GM21717 (cell line): ENCODE data around the gene TNFRSF8.
"Not testable (repeated sequence)": the region's sequence is repeated elsewhere in the genome, so short reads cannot be mapped to it uniquely, and the experiment has no call there.

Experiments used
- ATAC-seq: cut with Tn5 transposase; IDR thresholded peaks from one replicate; pipeline ENCODE4 v1.9.1; 2021; ENCODE audit warnings: mild to moderate bottlenecking, moderate library complexity; ENCODE audit not compliant: unreplicated experiment

Gene TNFRSF8

DNA sequence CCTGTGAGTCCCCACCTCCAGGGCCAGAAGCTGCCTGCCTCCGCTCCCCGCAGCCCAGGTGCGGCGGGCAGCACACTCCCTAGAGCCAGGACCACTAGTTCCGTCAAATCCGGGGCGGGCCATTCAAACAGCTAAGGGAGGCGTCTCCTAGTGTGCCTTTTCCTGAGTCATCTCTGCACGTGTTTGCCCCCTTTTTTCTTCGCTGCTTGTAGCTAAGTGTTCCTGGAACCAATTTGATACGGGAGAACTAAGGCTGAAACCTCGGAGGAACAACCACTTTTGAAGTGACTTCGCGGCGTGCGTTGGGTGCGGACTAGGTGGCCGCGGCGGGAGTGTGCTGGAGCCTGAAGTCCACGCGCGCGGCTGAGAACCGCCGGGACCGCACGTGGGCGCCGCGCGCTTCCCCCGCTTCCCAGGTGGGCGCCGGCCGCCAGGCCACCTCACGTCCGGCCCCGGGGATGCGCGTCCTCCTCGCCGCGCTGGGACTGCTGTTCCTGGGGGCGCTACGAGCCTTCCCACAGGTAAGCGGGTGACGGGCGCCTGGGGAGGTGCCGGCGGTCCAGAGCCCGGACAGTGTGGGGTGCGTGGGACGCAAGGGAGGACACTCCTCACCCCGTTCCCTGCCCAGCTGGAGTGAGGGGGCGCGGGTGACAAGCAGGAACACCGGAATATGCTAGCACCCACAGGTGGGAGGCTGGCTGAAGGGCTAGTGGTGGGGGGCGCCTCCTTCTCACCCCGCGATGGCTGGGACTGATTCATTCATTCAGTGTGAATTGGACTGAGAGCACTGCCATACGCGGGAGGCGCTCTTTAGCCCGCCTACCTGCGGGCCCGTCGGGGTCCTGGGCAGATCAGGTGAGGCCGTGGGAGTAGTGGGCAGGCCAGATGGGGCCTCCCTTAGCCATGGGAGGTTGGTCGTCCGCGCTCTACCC lies at the start of gene TNFRSF8:
Gene TNFRSF8, plus strand, starts transcription at position 163 of the 932 bp plus-strand sequence. Its CDS starts 296 bp downstream, at position 459.
- ATAC-seq: no peak

DNA sequence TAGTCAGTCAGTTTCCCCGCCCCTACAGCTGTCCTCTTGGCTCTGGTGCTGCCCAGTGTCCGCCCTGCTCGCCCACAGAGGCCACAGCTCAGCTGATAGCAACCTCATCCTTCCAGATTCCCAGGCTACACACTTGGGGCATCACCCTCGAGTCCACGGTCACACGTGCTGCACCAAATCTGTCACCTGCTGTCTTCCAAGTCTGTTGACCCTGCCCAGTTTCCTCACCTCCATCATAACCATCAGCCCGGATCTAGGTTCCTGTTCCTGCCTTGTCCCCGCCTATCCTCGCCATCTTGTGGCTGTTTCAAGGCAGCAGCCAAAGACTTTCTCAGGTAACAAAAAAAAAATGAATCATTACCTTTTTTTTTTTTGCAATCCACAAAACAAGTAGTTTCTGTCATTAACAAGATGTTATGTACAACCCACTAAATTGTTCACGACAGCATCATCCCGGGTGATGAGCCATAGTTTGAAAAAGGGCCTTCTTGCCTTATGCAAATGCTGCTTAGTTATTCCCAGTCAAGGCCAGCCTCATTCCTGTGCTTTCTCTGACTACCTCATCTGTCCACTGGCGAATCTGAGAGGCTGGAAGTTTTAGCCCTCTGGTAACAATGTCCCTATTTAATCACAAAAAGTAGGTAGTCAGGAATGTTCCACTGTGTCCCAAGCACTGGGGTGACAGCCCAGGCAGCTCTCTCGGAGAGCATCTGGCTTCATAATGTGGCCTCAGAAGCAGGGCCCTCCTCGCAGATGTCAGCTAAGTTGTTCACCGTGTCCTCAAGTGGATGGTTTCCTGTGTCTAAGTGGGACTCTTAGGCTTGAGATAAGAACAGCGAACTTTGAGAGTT lies 48.7 kb upstream of the TNFRSF8 start:
- ATAC-seq: no peak

DNA sequence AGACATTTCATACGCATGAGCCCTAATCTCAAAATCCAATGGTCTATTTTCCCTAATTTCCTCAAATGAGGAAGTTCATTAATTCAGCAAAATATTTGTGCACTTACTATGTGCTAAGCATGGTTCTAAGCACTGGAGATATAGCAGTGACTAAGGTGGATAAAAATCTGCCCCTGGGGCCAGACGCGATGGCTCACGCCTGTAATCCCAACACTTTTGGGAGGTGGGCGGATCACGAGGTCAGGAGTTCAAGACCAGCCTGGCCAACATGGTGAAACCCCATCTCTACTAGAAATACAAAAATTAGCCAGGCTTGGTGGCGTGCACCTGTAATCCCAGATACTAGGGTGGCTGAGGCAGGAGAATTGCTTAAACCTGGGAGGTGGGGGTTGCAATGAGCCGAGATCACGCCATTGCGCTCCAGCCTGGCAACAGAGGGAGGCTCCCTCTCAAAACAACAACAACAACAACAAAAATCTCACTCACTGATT lies 48.1 kb upstream of the TNFRSF8 start:
- no peak for ATAC-seq

DNA sequence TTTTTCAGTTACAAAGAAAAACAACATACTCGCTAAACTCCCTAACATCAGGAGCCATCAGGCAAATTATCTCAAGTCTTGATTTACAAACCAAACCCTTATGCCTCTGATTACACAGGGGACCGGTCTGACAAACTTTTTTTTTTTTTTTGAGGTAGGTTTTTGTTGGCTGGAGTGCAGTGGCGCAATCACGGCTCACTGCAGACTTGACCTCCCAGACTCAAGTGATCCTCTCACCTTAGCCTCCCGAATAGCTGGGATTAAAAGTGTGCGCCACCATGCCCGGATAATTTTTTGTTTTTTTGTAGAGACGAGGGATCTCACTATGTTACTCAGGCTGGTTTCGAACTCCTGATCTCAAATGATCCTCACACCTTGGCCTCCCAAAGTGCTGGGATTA lies 47.6 kb upstream of the TNFRSF8 start:
- no peak for ATAC-seq

DNA sequence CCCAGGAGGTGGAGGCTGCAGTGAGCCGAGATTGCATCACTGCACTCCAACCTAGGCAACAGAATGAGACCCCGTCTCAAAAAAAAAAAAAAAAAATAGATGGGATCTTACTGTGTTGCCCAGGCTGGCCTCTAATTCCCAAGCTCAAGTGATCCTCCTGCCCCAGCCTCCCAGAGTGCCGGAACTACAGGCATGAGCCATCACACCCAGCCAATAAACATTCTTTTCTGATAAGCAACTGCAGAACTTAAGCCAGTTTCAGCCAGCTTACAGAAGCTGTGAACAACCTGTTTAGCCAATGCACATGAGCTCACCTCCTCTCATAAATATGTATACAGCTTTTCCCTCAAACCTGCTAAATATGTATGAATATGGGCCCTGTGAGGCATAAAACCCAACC lies 46.9 kb upstream of the TNFRSF8 start:
- ATAC-seq: no peak

DNA sequence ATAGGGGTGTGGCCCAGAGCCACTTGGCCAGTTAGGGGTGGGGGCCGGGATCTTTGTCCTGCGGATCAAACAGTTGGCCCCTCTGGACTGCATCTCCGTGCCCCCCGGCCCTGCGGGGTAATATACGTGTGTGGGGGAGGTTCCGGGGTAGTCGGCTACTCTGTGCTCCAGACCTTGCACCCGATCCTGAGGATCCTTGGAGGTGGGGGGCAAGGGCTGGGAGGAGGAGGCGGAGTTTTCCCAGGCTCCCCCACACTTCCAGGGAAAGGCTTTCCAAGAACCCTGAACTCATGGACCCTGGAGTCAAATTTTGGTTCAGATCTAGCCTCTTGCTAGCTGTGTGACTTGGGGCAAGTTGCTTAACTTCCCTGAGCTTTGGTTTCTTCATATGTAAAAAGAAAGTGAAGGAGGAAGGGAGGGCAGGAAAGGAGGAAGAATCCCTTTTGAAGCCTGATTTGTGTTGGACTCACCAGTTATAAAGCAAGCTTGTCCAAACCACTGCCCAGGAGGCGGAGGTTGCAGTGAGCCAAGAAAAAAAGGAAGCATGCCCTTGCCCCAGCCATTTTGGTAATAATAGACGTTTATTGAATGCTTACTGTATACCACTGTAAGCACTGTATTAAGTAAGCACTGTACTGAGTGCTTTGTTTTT lies 43.1 kb upstream of the TNFRSF8 start:
- ATAC-seq: no peak

DNA sequence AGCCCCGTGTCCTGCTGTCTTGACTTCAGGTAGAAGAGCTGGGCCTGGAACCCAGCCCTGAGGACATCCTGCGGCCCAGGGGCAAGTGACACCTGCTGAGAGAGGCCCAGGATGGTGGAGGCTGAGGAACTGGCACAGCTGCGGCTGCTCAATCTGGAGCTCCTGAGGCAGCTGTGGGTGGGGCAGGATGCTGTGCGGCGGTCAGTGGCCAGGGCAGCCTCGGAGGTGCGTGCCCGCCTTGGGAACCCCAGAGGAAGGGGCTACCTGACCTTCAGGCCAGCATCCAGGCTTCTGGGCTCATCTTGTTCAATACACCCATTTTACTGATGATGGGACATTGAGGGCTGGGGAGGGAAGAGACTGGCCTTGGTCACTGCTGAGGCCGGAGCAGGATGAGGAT lies 41.5 kb upstream of the TNFRSF8 start:
- ATAC-seq: no peak

DNA sequence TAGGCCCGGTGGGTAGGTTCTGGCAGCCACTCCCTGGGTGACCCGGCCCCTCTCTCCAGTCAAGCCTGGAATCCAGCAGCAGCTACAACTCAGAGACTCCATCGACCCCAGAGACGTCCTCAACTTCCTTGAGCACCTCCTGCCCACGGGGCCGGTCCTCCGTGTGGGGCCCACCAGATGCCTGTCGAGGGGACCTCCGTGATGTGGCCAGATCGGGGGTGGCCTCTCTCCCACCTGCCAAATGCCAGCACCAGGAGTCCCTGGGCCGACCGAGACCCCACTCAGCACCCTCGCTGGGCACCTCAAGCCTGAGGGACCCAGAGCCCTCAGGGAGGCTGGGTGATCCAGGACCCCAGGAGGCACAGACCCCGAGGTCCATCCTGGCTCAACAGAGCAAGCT lies 41.1 kb upstream of the TNFRSF8 start:
- ATAC-seq: no peak

DNA sequence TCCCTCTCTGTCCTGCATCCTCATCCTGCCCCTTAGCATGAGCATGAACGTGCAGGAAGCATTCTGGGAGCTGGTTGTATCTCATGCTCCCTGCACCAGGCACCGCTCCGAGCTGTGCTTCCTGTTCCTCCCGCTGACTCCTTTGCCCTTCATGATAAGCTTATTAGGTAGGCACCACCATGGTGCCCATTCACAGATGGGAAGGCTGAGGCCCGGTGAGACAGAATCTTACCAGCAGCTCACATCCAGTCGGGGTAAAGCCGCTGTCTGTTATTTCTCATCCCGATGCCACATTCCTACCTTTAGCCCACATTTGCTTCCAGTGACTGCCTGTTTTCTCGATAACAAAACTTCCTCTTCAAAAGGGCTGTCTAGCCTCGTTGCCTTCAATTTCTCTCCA lies 36.5 kb upstream of the TNFRSF8 start:
- ATAC-seq: no peak

DNA sequence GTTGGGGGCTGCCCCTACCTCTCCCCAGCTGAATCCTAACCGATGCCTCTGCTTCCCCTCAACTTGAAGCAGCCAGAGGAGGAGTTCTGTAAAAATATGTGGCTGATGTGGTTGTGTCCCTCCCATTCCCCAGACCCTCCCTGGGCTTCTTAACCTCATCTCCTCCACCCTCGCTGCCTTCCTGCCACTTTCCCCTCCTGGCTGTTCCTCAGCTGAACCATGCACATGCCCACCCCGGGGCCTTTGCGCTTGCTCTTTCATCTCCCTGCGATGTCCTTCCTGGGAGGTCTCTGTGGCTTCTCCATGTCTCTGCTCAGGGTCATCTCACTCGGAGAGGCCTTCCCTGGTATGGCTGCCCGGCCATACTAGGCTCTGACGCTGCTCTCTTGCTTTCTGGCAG lies 34.9 kb upstream of the TNFRSF8 start:
- no peak for ATAC-seq

DNA sequence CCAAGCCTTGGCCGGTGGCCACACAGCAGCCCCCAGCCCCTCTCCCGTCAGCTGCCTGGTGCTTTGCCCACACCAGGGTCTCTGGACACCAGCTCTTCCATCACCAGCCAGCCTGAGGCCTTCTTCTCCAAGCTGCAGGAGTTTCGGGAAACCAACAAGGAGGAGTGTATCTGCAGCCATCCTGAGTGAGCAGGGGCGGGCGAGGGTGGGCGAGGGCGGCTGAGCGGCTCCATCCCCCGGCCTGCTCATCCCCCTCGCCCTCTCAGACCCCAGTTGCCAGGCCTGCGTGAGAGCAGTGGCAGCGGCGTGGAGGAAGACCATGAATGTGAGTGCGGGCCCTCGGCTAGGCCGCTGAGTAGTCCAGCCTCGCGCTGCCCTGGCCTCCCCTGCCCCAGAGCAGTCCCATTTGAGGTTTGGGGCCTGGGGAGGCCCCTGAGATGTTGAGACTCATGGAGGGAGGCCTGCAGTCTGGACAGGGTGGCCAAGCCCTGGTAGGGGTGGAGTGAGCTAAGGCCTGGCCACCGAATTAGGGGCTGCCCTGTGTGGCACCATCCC lies 34.1 kb upstream of the TNFRSF8 start:
- ATAC-seq: no peak

DNA sequence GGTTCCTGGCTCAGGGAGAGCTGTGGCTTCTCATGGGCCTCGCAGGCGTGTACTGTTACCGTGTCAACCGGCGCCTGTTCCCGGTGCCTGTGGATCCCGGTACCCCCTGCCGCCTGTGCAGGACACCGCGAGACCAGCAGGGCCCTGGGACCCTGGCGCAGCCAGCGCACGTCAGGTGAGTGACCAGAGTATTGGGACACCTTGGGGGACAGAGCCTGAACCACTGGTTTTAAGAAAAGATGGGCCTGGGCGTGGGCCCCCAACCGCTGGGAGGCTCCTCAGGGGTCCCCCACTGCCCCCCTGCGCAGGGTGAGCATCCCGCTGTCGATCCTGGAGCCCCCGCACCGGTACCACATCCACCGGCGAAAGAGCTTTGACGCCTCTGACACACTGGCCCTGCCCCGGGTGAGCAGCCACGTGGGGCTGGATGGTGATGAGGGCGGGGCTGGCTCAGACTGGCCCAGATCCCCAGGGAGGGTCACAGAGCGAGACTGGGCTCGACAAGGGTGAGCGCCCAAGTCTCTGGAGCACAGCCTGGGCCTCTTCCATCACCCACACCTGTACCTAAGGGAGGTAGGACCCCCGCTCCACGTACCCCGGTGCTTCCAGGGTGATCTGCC lies 33.3 kb upstream of the TNFRSF8 start:
- no peak for ATAC-seq

DNA sequence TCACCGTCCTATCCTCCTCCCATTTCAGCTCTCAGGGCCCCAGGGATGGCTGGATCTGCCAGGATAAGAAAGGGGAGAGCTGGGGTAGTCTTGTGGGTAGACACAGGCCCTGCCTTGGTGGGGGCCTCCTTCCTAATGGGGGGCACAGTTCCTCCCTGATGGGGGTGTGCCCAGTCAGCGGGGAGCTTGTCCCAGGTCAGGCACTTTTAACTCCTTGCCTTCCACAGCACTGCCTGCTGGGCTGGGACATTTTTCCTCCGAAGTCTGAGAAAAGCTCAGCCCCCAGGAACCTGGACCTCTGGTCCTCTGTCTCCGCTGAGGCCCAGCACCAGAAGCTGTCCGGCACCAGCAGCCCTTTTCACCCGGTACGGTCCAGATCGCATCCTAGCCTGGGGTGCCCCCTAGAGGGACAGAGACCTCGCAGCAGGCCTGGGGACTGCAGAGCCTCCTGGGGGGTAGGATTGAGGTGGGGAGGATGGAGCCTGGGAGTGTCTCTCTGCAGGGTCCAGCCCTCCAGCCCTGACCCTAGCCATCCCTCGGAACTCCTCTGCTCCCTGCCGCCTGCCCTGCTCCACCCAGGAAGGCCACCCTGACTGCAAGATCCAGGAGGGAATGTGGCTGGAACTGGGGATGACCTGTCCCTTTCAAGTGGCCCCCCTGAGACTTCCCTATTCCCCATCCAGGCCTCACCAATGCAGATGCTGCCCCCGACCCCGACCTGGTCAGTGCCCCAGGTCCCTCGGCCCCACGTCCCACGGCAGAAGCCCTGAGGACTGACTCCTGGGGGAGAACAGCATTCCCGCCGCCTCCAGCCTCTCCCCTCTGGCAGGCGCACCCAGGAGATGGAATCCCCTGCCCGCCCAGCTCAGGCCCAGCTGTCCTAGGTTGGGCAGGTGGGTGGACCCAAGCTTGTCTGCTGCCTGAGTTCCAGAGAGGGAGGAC lies 31.8 kb upstream of the TNFRSF8 start:
- no peak for ATAC-seq

DNA sequence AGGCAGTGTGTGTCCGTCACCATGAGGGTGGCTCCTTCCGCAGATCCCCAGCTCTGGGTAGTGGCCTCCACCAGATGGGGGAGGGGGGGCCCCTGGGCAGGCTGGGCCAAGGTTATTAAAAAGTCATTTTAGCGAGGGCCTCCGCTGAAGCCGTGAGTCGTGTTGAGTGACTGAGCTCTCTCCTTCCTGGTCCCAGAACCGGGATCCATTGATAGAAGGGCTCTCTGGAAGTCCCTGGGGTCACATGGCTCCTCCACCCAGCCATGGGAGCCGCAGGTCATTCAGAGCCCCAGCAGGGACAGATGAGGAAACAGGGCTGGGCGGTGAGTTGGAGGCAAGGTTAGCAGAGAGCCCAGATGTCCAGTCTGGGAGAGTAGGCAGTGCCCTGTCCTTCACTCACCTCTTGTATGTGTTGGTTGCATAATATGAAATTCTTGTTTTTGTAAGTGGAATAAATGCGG lies 30.9 kb upstream of the TNFRSF8 start:
- ATAC-seq: no peak

DNA sequence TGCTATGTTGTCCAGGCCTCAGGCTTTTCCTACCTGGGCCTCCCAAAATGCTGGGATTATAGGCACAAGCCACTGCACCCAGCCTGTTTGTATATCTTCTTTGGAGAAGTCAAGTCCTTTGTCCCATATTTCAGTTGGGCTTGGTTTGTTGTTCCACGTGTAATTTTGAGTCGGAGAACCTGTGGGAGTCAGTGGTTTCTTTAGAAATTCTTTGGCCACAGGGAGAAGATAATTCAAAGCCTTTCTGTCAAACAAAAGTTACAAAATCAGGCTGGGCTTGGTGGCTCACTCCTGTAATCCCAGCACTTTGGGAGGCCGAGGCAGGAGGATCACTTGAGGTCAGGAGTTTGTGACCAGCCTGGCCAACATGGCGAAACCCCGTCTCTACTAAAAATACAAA lies 29.7 kb upstream of the TNFRSF8 start:
- not testable (repeated sequence) for ATAC-seq

DNA sequence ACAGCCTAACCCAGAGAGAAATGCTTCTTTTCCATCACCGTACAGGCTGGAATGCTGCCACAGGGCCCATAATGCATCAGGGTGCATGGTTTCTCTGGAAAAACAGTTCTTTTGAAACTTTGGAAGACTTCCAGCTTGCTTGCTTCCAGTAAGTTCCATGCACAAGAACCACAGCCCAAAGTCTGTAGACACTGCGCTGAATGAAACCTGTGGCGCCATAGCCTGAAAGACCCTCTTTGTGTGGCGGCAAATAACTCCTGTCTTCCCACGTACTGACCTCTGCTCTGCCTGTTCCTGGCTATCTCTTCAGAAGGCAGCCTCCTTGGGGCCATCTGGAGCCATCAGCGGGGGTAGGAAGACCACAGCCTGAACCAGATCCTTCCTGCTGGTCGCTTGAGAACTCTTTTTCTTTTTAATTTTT lies 28.7 kb upstream of the TNFRSF8 start:
- no peak for ATAC-seq

DNA sequence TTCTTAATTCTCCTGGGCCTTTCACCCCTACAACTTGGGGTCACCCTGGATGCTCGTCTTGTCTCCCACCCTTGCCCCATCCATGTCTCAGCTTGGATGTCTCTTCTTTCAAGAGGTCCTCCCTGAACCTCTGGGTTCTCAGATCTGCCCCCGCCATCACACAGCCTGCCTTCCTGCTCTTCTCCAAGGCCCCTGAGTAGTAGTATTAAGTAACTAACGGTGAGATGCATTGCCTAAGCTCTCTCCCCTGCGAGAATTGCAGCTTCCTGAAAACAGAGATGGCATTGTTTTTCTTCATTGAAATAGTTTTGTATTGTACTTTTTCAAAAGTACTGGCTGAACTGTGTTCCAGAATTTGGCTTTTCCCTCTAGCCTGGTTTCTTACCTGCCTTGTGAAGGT lies 27.8 kb upstream of the TNFRSF8 start:
- no peak for ATAC-seq

DNA sequence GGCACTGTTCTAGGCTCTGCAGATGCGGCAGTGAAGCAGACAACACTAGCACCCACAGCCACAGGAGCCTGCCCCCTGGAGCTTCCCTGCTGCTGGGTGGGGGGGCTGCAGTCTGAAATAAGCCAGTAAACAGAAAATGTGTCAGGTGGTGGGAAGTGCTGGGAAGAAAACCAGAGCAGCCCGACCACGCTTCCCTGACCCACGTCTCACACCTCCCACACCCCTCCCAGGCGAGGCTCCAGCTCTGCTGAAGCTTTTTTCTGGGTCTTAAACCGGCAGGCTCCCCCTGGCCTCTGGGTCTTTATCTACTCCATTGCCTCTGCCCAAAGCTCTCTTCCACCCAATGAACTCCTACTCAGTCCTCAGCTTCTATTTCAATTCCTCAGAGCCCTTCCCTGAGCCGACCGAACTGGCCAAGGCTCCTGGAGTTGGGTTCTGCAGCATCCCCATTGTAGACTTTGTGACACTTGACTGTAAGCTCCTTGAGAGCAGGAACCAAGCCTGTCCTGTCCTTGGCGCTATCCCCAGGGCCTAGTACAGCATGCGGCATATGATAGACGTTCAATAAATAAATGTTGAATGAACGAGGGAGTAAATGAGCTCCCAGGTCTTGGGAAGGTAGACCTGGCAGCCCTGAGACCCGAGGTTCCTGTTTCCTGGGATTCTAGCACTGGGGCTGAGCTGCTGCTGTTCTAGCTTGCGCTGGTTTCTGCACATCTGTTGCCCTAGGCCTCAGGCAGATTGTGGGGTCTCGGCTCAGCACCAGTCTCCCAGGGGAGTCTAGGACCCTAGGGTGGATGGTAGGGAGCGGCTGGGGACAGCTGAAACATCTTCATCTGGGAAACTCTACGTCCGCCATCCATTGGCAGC lies 25.4 kb upstream of the TNFRSF8 start:
- no peak for ATAC-seq
